ENCODE measurements around the gene HCK.
A peak's percentile ranks its signal among the peaks of the same experiment; 100 is the strongest.

Gene HCK

DNA sequence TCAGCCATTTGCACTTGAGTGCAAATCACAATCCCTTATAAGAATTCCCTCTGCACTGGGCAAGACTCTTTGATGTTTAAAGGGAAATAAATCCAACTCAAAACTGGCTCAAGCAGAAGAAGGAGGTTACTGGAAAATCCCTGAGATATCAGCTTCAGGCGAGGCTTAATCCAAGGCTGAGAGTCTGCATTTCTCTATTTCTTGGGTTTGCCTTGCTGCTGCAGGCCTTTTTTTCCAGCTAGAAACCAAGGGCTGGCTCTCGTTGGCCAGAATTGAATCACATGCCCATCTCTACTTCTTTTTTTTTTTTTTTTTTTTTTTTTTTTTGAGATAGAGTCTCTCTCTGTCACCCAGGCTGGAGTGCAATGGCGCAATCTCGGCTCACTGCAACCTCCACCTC, 11.7 kb downstream of the HCK start:
- no peak for DNase-seq

DNA sequence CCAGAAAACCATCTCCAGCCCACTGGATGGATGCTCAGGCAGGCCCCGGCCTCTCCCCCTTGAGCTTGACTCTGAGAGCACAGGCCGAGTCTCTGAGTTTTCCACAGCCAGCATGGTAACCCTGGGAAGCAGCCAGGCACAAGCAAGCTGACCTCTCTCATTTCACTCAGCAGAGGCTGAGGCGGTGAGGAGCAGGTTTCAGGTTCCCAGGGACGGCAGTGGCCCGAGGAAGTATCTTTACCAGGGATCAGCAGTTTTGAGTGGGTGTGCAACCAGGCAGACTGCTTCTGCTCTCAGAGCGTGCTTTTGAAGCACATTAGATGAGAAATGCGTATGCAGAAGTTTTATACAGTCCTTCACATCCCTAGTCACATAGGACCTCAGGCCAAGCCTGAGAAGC, 12.6 kb downstream of the HCK start:
- no peak for DNase-seq

DNA sequence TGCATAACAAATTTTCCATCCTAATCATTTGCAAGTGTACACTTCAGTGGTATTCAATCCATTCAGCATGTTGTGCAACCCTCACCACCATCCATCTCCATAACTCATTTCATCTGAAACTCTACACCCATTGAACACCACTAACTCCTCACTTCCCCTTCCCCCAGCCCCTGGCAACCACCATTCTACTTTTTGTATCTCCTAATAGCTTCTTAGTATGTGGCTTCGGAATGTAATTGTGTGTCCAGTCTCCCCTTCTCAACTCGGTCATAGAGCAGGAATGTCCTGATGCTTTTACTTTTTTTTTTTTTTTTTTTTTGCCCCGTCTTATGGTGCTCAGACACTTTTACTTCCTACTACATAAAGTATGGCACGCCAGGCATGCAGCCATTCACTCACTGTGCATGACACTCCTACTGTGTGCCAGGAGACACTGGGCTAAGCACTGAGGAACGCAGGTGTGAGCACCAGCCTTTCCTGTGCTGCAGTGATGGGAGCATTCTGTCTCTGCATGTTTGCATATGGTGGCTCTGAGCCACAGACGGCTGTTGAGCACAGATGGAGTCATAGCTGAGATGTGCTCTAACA, 15.3 kb downstream of the HCK start:
- DNase-seq: peak in 1 of 2 experiments; percentile 11

DNA sequence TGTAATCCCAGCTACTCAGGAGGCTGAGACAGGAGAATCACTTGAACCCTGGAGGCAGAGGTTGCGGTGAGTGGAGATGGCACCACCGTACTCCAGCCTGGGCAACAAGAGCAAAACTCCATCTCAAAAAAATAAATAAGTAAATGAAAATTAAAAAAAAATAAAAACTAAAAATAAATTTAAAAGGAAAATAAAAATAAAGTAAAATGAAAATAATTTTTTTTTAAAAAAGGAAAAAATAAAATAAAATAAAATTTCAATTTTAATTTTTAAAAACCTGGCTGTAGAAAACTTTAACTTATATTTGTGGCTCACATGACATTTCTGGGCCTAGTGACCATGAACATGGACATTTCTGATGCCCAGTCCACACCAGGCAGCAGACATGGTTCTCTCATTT, 16.1 kb downstream of the HCK start:
- no peak for DNase-seq

DNA sequence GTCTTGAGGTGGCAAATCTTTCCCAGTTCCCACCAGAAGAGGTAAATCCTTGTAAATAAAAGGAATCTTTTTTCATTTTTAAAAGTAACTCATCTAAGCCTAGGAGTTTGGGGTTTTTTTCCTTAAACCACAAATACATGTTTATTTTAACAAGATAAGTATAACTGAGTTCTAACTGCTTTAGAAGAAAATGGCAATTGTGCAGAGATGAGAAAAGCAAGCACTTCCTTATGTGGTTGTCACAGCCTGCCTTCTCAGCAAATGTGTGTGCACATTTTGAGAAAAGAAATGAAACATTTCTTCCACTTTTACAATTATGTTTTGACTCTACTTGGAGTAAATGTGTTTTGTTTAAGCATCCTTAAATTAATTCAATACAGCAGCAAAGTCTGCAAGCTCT, 17.7 kb downstream of the HCK start:
- DNase-seq: no peak

DNA sequence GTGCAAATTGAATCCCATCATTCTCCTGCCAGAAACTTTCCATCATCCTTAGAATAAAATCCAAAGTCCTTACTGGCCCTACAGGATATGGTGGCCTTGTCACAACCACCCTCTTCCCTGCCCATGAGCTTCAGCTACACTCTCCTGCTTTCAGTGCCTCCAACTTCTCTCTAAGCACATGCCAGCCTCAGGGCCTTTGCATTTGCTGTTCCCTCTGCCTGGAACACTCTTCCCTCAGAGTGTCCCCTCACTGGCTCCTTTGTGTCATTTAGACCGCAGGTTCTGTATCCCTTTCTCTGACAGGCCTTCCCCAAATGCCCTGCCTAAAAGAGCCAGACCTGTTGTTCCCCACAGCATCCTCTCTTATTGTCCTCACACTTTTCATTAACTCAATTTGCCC, 18.2 kb downstream of the HCK start:
- no peak for DNase-seq

DNA sequence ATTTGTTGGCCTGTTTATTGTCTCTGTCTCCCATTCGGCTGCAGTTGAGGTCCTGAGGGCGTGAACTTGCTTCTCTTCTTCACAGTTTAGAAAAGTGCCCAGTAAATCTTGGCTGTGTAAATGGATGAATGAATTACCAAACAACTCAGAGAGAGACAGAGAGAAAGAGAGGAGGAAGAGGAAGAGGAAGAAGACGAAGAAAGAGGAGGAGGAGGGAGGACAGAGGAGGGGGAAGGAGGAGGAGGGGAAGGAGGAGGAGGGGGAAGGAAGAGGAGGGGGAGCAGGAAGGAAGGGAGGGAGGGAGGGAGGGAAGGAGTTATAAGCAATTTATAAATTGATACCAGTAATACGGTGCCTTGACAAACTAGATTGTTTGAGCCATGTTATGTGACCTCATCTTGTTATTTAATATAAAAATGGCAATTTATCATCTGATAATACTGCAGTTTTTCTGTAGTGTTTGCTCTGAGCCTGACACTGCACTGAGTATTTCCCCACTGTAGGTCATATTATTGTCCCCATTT, 18.7 kb downstream of the HCK start:
- DNase-seq: no peak

DNA sequence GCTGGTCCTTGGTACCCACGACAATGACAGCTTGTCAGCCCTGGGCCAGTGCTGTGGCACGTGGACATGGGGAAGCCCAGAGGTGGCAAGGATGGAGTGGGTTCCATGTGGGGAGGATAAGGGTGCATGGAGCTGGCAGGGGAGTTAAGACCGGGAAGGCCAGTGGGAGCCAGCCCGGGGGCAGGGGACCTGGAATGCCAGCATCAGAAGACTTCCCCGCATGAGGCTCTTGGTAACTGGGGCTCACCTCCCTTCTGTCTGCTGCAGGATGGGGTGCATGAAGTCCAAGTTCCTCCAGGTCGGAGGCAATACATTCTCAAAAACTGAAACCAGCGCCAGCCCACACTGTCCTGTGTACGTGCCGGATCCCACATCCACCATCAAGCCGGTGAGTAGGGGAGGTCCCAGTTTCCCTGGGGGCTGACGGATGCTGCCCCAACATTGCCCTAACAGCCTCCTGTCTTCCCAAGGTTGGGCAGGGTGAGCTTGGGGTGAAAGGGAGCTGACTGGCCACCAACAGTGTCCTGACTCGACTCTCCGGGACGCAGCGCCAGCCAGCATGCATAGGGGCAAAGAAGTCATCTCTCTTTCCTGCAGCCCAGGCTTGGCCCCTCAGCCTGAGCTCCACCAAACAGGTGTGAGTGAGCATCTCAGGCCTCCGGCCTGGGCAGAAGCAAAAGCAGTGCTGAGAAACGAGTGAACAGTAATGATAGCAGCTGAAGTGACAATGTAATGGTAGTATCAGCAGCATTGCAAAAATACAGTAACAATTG, 19.5 kb downstream of the HCK start:
- DNase-seq: no peak

DNA sequence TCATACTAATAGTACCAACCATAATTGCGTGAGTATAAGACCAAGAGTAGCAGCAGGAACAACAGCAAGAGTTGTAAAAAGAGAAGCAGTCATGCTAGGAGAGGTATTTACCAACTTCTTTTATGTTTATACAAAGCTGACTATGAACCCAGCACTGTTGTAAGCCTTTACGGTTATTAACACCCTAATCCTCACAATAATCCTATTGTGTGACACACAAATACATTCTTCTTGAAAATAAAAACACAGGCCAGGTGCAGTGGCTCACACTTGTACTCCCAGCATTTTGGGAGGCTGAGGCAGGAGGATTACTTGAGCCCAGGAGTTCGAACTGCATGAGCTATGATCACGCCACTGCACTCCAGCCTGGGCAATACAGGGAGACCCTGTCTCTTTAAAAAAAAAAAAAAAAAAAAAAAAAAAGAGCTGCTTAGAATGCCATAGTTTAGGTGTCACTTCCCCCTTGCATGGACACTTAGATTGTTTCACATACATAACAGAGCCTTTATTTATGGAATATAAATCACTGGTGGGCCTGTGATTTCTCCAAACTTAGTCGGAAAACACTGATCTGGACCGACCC, 20.2 kb downstream of the HCK start:
- no peak for DNase-seq

DNA sequence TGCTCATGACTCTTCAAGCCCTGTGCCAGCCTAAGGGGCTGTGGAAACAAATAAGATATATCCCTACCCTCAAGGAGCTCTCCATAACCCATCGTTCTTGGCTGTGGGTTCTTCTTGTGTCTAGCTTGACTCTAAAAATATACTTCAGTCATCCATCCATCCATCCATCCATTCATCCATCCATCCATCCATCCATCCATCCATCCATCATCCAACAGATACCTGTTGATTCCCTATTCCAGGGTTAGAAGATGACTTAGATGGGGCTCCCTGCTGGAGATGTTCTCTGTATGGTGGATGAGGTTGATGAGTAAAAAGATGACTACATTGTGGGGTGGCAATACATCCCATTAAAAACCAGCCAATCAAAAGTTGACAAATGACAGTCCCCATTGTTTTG, 23.5 kb downstream of the HCK start:
- DNase-seq: no peak

DNA sequence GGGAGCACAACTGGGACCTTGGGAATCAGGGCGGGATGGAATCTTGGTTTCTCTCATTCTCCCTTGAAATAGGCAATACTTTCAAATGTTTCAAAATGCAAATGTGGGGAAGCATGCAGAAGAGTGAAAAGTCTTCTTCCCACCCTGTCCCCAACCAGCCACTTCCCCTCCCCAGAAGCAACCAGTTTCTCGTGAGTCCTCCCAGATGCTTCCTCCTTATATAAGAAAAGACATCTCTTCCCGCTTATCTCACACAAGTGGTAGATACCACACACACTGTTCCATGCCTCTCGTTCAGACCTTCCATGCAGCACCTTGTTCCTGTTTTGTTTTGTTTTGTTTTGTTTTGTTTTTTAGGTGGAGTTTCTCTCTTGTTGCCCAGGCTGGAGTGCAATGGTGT, 25.1 kb downstream of the HCK start:
- no peak for DNase-seq

DNA sequence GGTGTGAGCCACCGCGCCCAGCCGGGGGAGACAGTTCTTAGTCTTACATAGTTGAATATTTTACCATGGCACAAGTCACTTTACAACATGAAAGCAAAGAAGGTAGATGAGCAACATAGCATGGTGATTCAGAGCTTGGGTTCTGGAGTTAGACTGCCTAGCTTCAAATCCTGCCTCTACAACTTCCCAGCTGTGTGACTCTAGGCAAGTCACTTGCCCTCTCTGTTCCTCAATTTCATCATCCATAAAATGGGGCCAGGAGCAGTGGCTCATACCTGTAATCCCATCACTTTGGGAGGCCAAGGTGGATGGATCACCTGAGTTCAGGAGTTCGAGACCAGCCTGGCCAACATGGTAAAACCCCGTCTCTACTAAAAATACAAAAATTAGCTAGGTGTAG, 26.3 kb downstream of the HCK start:
- no peak for DNase-seq

DNA sequence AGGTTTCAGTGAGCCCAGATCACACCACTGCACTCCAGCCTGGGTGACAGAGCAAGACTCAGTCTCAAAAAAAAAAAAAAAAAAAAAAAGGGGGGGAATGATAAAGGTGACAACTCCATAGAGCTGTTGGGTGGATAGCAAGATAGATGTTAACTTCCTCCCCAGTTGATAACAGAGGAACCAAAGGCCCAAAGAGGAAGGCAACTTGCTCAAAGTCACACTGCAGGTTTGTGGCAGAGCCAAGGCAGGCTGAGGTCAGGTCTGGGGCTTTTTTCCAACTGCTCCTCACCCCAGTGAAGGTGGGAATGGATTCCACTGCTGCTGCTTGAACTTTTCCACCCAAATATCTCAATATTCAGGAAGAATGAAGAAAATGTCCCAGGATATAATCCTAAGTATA, 26.7 kb downstream of the HCK start:
- no peak for DNase-seq

DNA sequence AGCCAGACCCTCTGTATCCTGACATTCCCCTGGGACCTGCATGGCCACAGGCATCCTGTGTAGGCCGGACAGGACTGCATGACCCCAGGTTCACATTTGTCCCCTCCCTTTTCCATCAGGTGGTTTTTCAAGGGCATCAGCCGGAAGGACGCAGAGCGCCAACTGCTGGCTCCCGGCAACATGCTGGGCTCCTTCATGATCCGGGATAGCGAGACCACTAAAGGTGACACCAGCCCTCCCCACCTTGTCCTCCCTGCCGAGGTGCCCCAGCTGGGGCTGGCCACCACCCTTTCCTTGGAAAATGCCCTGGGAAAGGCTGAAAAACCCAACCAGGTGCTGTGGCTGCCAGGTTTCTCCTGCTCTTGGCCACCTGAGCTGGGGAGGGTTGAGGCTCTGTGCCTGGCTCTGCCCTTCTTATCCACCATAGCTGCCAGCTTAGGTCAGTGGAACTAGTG, 27.6 kb downstream of the HCK start:
- no peak for DNase-seq

DNA sequence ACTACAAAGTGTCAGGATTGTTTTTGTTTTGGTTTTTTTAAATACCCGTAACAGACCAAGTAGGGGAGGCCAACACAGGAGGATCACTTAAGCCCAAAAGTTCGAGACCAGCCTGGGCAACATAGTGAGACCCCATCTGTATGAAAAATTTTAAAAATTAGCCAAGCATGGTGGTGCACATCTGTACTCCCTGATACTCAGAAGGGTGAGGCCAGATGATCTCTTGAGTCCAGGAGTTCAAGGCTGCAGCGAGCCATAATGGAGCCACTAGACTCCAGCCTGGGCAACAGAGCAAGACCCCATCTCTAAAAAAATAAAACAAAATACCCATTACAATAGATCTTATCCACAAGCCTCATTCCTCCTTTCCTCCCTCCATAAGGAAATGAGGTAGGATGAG, 28.7 kb downstream of the HCK start:
- DNase-seq: no peak

DNA sequence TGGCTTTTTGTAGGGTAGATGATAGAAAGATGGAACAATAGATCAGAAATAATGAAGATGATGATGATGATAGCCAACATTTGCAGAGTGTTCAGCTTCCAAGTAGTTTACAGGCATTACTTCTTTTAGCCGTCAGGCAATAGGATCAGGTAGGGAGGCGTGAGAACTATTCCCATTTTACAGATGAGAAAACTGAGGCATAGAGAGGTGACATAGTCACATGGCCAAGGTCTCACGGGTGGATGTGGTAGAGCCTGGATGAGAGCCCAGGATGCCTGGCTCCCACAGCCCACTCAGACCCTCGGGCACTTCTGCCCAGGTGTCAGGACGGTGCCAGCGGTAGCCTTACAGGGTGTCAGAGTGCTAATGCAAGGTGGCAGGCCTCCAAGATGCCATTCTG, 31.4 kb downstream of the HCK start:
- DNase-seq: no peak

DNA sequence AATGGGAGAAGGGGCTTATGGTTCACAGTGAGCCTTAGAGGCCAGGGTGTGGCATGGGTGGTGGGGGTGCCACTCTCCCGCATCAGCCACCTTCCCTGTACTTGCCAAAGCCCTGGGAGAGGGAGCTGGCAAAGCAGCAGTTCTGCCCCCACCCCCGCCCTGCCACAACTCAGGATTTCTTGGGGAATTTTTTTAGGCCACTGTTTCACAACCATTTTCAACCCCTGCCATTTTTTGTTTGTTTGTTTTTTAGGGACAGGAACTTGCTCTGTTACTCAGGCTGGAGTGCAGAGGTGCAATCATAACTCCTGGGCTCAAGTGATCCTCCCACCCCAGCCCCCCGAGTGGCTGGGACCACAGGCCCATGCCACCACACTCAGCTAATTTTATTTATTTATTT, 35.0 kb downstream of the HCK start:
- DNase-seq: no peak

DNA sequence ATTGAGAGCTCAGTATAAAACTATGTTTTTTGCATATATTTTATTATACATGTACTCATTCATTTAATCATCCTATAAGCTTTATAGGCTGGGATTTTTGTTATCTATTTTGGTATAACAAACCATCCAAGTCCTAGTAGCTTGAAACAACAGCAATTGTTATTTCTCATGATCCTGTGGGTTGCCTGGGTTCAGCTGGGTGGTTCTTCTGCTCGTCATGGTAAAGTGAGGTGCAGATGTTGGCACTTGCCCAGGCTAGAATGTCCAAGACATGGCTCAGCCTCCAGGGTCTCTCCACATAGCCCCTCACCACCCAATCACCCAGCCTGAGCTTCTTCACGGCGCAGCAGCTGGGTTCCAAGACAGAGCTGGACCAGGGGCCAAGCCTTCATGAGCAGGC, 36.7 kb downstream of the HCK start:
- DNase-seq: no peak

DNA sequence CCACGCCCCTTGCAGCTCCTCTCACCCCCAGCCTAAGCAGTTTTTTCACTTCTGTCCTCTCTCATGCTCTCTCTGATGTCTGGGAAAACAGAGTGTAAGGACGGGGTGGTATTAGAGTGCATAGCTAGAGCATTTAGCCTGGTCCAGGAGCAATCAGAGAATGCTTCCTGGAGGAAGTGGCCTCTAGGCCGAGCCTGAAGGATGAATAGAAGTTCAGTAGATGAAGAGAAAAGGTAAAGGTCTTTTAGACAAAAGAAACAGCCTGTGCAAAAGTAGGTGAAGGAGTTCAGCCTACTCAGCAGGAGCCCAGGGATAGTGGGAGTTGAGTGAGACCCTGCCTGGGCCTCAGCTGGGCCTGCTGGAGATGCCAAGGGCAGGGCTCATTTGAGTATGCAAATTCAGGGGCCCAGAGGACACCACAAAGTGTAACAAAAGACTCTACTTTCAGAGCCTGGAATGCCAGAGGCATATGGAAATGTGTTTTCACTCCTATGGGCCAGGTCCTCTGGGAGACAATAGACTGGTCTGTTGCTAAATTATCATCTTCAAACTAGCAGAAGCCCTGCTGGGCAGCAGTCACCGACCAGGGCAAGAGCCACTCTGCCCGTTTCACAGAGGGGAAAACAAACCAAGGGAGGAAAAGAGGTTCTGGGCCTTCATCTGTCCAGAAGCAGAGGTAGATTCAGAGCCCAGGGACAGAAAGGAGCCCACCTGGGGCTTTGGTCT, 37.8 kb downstream of the HCK start:
- DNase-seq: no peak

DNA sequence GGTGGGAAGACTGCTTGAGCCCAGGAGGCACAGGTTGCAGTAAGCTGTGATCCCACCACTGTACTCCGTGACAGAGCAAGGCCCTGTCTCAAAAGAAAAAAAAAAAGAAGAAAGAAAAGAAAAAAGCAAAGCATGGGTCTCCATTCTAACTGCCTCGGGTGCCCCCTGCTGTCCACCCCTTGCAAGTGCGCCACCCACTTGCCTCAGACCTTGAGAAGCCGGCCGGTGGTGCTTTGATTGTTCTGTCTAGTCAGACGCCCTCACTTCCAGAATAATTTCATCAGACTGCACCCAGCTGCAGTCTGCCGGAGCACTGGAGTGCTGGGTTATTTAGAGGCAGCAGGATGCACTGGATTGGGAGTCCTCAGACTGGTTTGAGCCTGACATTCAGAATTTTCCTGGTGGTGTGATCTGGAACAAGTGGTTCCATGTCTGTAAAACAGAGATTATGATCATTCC, 39.9 kb downstream of the HCK start:
- DNase-seq: peak; percentile 64 to 81

DNA sequence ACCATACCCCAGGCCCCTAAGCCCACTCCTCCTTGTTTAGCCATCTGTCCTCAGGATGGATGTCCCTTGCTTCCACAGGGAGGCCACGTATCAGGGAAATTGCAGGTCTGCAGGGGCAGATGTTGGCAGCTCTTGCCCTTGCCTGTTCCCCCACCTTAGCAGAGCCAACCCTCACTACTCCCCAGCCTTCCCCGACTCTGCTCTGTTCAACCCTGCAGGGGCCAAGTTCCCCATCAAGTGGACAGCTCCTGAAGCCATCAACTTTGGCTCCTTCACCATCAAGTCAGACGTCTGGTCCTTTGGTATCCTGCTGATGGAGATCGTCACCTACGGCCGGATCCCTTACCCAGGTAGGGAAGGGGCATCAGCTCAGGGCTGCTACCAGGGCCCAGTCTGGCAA, 46.7 kb downstream of the HCK start:
- DNase-seq: no peak

DNA sequence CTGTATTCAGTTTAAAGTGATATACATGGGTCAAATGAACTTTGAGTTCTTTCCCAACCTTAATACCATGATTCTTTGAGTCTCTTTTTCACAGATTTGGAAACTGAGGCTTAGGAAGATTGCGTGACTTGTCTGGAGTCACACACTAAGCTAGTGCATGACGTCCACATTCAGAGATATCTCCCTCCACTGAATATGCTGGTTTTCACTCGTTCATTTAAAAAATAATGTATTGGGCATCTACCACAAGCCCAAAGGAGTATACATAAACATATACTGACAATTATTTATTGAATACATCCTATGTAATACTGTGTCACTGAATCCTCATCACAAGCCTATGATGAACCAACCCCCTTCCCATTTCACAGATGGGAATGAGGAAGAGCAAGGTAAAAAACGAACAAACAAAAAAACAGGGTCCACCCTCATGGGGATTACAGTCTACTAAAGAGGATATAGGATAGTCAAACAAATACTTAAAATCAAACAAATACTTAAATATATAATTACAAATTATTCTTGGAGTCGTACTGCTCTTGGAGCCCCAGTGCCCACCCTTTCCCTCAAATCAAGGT, 56.9 kb downstream of the HCK start:
- DNase-seq: no peak

All from NCI-H446 (cell line).